HG02852 (cell line): ENCODE results near the gene STARD7.
"Not testable (repeated sequence)": the region's sequence is repeated elsewhere in the genome, so short reads cannot be mapped to it uniquely, and the experiment has no call there.

Source experiments
- ATAC-seq: cut with Tn5 transposase; IDR thresholded peaks from one replicate; pipeline ENCODE4 v1.9.1; 2021; ENCODE audit warnings: mild to moderate bottlenecking, moderate library complexity; ENCODE audit not compliant: unreplicated experiment

Gene STARD7, protein sequence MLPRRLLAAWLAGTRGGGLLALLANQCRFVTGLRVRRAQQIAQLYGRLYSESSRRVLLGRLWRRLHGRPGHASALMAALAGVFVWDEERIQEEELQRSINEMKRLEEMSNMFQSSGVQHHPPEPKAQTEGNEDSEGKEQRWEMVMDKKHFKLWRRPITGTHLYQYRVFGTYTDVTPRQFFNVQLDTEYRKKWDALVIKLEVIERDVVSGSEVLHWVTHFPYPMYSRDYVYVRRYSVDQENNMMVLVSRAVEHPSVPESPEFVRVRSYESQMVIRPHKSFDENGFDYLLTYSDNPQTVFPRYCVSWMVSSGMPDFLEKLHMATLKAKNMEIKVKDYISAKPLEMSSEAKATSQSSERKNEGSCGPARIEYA

DNA sequence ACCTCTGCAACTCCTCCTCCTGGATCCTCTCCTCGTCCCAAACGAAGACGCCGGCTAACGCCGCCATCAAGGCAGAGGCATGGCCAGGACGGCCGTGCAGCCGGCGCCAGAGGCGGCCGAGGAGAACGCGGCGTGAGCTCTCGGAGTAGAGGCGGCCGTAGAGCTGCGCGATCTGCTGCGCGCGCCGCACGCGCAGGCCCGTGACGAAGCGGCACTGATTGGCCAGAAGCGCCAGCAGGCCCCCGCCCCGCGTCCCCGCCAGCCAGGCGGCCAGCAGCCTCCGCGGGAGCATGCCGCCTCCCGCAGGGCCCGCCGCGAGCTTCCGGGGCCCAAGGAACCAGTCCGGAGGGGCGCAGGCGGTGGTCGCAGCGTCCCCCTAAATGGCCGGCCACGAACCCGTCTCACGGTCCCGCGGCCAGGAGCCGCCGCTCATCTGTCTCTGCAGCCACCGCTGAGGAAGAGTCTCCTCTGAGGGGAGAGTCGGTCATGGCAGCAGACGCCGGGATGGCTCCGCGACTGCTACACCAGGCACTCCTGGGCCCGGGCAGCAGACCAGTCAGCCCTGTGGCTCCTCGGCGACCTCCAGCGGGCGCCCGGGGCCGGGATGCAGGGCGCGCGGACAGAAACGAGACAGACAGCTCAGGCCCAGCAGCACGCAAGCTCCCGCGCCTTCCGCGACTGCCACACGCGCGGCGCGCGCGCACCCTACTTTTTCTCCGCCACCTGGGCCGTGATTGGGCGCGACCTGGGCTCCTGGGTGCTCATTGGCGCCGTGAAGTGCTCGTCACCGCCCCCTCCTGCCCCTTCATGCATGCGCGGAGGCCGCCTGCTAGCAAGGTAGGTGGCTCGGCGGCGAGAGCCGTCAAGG lies at the start of gene STARD7:
Gene STARD7, minus strand, starts transcription at position 685 of the 868 bp plus-strand sequence. Its CDS starts 393 bp downstream, at position 292.
- peak; percentile 84 for ATAC-seq

DNA sequence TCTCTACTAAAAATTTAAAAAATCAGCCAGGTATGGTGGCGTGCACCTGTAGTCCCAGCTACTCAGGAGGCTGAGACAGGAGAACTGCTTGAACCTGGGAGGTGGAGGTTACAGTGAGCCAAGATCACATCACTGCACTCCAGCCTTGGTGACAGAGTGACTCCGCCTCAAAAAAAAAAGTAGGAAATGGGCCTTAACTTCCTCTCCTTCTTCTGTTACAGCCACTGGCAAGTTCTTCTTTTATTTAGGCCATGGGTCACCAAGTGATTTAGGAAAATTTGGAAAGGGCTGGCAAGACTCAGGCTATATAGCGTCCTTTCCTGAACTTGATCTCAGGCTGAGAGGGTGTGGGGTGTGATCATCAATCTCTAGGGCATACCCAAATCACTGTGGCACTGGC lies 49.1 kb upstream of the STARD7 start:
- ATAC-seq = not testable (repeated sequence)

DNA sequence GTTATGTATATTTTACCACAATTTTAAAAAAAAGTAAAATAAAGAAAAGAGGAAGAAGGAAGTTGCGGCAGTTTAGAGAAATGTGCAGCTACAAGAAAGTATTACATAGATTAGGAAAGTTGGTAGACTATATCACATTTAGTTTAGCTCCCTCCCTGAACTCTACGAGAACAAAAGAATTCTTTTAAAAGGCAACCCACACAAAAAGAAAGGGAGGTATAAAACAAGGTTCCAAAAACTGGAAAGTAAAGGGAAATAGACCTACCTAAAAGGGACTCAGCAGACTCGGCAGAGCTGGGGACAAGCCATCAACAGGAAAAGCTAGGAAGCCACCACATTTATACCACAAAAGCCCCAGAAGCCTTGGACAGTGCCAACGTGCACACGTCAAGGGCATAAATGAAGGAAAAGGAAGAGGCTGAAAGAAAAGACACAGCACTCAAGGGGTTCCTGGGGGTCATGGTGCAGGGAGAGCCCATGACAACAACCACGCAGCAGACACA lies 48.0 kb upstream of the STARD7 start:
- ATAC-seq = no peak

GRCh38 chr2:96254571-96254970 lies 45.9 kb upstream of the STARD7 start:
- no peak for ATAC-seq

DNA sequence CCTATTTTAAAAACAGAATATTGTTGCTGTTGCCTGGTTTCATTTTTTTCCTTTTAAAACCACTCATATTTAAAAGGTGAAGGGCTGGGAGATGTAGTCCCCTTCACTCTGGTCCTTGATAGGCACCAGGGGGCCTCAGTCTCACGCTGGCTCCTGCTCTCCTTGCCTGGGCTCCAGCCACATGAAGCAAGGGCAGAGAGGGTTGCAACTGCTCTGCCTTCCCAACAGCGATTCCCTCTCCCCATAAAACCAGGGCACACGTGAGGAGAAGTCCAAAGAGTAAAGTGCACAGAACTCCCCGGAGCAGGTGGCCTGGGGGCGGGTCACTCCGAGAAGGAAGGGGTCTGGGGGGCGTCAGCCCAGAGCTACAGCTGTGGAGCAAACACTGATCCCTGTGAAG lies 44.4 kb upstream of the STARD7 start:
- ATAC-seq = no peak

DNA sequence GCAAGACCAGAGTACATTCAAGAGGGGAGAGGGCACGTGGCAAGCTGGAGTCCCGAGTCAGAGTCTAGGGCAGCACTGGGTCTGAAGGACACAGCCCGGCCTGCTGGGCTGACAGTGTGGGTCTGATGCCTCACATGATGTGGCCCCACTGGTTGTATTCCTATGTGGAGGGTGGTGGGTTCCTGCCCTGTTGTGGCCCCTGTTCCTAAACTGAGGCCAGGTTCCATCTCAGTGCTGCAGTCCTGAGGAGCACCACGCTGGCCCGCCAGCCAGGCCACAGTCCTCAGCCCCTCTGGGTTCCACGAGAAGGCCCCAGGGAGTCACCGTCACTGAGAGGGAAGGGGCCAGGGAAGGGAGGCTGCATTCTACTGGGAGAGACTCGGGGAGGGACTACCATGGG lies 43.9 kb upstream of the STARD7 start:
- ATAC-seq = no peak

DNA sequence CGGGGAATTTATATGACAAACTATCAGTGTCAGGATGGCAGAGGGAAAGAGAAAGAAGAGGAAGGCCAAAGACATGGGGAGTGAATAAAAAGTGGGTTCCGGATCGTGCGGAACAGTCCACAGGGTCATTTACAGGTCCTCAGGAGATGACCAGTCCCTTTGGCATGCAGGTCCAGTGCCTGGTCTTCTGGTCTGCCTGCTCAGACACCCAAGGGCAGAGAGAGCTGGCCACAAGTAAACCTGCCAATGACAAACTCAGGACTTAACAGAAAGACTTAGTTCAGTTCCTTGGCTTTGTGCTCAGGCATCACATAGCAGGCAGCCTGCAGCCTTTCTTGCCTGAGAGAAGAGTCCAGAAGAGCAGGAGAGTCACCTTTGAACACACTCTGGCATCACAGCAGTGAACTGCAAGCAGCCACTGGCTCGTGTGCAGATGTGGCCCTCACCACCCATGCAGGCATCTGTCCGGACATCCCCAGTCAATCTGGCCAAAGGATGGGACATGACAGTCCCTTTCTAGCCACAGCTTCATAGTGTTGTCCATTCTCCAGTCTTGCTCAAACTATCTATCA lies 43.2 kb upstream of the STARD7 start:
- ATAC-seq = no peak

GRCh38 chr2:96250188-96250587 lies 41.6 kb upstream of the STARD7 start:
- no peak for ATAC-seq

DNA sequence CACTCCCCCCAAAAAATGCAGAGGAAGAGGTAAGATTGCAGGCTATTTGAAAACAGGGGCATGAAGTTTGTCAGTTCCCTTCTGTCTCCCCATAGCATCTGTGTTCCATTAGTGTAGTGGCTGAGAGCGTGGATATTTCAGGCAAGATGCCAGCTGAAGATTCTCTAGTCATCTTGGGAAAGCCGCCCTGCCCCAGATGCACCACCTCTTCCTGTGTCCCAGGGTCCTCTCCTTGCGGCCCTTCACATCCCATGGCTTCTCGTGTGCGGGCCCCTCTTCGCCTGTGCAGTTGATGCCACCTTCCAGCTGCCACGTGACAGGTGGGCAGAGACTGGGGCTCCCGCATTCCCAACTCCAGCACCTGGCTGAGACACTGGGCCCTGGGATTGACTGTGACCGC lies 41.0 kb upstream of the STARD7 start:
- ATAC-seq = no peak

DNA sequence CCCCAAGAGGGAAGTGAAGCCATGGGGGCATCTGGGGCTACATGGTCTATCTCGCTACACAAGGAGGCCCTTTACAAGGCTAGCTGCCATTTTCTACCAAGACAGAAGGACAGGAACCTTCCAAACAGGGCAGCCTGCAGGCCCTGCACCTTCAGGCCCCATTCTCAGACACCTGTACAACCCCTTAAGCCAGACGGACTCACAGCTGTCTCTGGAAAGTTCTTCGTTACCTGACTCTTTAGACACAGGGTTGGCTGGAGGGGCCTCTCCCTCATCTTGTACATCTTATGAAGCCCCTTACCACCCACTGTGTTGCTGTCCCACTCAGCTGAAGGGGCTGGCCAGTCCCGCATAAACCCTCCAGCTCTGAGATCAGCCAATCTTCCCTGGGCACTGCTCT lies 40.0 kb upstream of the STARD7 start:
- no peak for ATAC-seq

DNA sequence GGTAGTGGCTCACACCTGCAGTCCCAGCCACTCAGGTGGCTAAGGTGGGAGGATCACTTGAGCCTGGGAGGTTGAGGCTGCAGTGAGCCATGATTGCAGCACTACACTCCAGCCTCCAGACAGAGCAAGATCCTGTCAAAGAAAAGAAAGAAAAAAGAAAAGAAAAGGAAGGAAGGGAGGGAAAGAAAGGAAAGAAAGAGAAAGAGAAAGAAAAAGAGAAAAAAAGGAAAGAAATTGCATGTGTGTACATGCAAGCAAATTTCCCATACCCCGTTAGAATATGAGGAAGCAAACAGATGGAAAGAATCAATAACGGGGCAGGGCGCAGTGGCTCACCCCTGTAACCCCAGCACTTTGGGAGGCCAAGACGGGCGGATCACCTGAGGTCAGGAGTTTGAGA lies 39.3 kb upstream of the STARD7 start:
- ATAC-seq = no peak

- no peak for ATAC-seq
Observed at GRCh38 chr2:96247009-96247408, 38.4 kb upstream of the STARD7 start.

- no peak for ATAC-seq
Observed at GRCh38 chr2:96245609-96246390, 37.2 kb upstream of the STARD7 start.

- no peak for ATAC-seq
Observed at GRCh38 chr2:96243843-96244242, 35.2 kb upstream of the STARD7 start.

DNA sequence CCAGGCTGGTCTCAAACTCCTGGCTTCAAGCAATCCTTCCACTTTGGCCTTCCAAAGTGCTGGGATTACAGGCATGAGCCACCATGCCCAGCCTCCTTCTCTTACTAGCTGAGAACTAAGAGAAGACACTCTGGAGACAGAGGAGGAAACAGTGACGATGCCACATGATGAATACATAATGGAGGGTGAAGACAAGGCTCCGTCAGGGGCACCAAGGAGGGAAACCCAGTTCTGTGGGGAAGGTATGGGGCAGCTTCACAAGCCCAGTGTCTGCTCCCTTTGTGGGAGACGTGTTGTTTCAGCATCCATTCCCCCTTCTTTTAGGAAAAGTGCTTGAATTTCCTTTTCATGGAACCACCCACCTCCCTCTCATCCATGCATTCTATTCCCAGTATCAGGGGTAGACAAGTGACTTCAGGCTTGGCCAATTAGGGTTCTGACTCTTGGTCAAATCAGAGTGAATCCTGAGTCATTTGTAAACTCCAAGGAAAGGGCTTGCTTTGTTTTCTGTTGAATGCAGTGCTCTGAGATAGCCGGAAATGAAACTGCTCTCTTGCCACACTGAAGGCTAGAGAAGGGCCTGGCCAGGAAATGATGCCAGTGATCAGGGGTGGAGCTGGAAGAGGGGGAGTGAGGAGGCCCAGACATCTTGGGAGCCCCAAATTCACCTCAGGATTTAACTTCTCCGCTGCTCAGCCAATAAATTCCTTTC lies 33.4 kb upstream of the STARD7 start:
- ATAC-seq = peak; percentile 91

GRCh38 chr2:96241227-96241626 lies 32.6 kb upstream of the STARD7 start:
- no peak for ATAC-seq

DNA sequence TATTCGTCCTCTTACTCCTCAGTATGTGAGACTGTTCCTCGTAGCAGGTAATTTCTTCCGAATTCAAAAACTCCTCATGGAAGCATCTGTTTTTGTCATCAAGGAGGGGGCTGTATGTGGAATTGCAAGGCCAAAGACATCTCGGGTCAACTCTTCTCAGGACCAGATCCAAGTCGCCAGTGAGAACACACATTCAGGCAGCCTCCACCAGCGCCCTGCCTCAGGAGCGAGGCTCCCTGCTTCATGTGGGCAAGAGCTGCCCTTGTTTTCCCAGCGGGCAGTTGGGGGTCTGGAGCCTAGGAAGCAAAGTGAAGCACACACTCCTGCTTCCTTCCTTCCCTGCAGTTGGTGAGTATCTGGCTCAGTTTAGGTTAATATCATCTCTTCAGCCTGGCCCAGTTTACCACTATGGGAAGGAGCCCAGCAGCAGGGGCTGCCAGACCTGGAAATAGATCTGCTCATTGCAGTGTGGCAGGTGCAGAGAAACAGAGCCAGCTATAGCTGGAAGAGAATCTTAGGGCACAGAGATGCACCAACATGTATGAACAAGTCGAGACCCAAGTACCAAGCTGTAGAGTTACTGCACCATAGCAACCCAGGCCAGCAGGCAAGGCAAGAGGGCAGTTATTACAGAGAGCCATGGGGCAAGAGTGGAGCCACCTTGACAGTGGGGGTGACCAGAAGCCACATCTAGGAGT lies 31.9 kb upstream of the STARD7 start:
- no peak for ATAC-seq

GRCh38 chr2:96239745-96240264 lies 31.2 kb upstream of the STARD7 start:
- ATAC-seq = no peak

GRCh38 chr2:96239091-96239490 lies 30.5 kb upstream of the STARD7 start:
- no peak for ATAC-seq
